Fibroblast of gingiva (primary cell): ENCODE measurements around the gene DIAPH1.

Source experiments
- DNase-seq: peaks from one replicate; pipeline ENCODE4 v3.0.0-alpha.2; 2011; ENCODE audit warnings: low read depth

Gene DIAPH1

GRCh38 chr5:141560725-141561483, 57.9 kb downstream of the DIAPH1 start:
- peak; percentile 98 for DNase-seq

GRCh38 chr5:141560151-141560550, 58.6 kb downstream of the DIAPH1 start:
- DNase-seq = no peak

GRCh38 chr5:141559461-141559860, 59.3 kb downstream of the DIAPH1 start:
- DNase-seq = no peak

- no peak for DNase-seq
Observed at GRCh38 chr5:141558150-141558549, 60.6 kb downstream of the DIAPH1 start.

GRCh38 chr5:141557681-141558136, 61.1 kb downstream of the DIAPH1 start:
- DNase-seq = peak; percentile 99

GRCh38 chr5:141547921-141548320, 70.9 kb downstream of the DIAPH1 start:
- no peak for DNase-seq

- DNase-seq = peak; percentile 40
Observed at GRCh38 chr5:141547488-141547887, 71.3 kb downstream of the DIAPH1 start.

- no peak for DNase-seq
Observed at GRCh38 chr5:141543053-141543452, 75.7 kb downstream of the DIAPH1 start.

GRCh38 chr5:141534492-141535213, 84.1 kb downstream of the DIAPH1 start:
- DNase-seq = no peak

- no peak for DNase-seq
Observed at GRCh38 chr5:141533897-141534296, 84.9 kb downstream of the DIAPH1 start.

GRCh38 chr5:141532726-141533125, 86.1 kb downstream of the DIAPH1 start:
- DNase-seq = no peak

GRCh38 chr5:141529873-141530272, 88.9 kb downstream of the DIAPH1 start:
- no peak for DNase-seq

GRCh38 chr5:141529002-141529401, 89.8 kb downstream of the DIAPH1 start:
- peak; percentile 34 for DNase-seq

GRCh38 chr5:141528291-141528984, 90.4 kb downstream of the DIAPH1 start:
- no peak for DNase-seq

GRCh38 chr5:141527426-141527825, 91.4 kb downstream of the DIAPH1 start:
- no peak for DNase-seq

- no peak for DNase-seq
Observed at GRCh38 chr5:141525653-141526052, 93.1 kb downstream of the DIAPH1 start.

- peak; percentile 96 for DNase-seq
Observed at GRCh38 chr5:141524604-141525597, 93.9 kb downstream of the DIAPH1 start.

- no peak for DNase-seq
Observed at GRCh38 chr5:141523991-141524390, 94.8 kb downstream of the DIAPH1 start.

GRCh38 chr5:141522301-141522700, 96.5 kb downstream of the DIAPH1 start:
- DNase-seq = no peak

GRCh38 chr5:141521244-141521781, 97.5 kb downstream of the DIAPH1 start:
- peak; percentile 98 for DNase-seq
